Neural cell (in vitro differentiated cells): Measurements from ENCODE around the gene SPZ1. TPM values are rescaled to one million over a fixed set of nuclear protein-coding genes. Genes with fewer than 3 reads are reported as not detected.

Experiments used
- H2AFZ ChIP-seq: fragments of 200-600, 300-800 bp; sonication (generic), shearing (Covaris generic); 2 replicates; pipeline ENCODE4 v1.6.0; 2014; ENCODE audit warnings: low read depth, mild to moderate bottlenecking, antibody characterized with exemption, low read length, moderate library complexity
- H3F3A ChIP-seq: fragments of 200-600 bp; shearing (Covaris generic); 2 replicates; pipeline ENCODE4 v1.6.1; 2016; ENCODE audit warnings: mild to moderate bottlenecking, moderate library complexity, mixed read lengths, antibody characterized with exemption, low read length; ENCODE audit not compliant: insufficient read depth, poor library complexity, severe bottlenecking
- H3K27ac ChIP-seq: fragments of 200-600, 300-800 bp; sonication (generic), shearing (Covaris generic); 2 replicates; pipeline ENCODE4 v1.5.1; 2014; ENCODE audit warnings: mild to moderate bottlenecking, low read length, moderate library complexity
- H3K27me3 ChIP-seq: fragments of 300-800, 200-600 bp; sonication (generic), shearing (Covaris generic); 2 replicates; pipeline ENCODE4 v1.6.0; 2014; ENCODE audit warnings: mild to moderate bottlenecking, low read depth, low read length, moderate library complexity; ENCODE audit not compliant: insufficient read depth
- H3K36me3 ChIP-seq: fragments of 300-800, 200-600 bp; sonication (generic), shearing (Covaris generic); 2 replicates; pipeline ENCODE4 v1.5.1; 2014; ENCODE audit warnings: mild to moderate bottlenecking, antibody characterized with exemption, low read length, moderate library complexity; ENCODE audit not compliant: insufficient read depth
- H3K4me2 ChIP-seq: fragments of 300-800, 200-600 bp; sonication (generic), shearing (Covaris generic); 2 replicates; pipeline ENCODE4 v1.6.0; 2014; ENCODE audit warnings: mild to moderate bottlenecking, low read length
- H3K4me3 ChIP-seq: fragments of 300-800, 200-600 bp; sonication (generic), shearing (Covaris generic); 2 replicates; pipeline ENCODE4 v1.5.1; 2014; ENCODE audit warnings: mild to moderate bottlenecking, low read length, moderate library complexity
- H3K79me2 ChIP-seq: fragments of 200-600 bp; shearing (Covaris generic); replicated peaks from 2 replicates; pipeline ENCODE4 v1.6.0; 2014; ENCODE audit warnings: mild to moderate bottlenecking, low read length, moderate library complexity; ENCODE audit not compliant: insufficient read depth
- H3K9ac ChIP-seq: fragments of 300-800, 200-600 bp; sonication (generic), shearing (Covaris generic); 2 replicates; pipeline ENCODE4 v1.6.1; 2016; ENCODE audit warnings: mild to moderate bottlenecking, low read length, mixed read lengths
- H3K9me2 ChIP-seq: fragments of 200-600 bp; shearing (Covaris generic); 2 replicates; pipeline ENCODE4 v1.6.1; 2016; ENCODE audit warnings: mild to moderate bottlenecking, low read length, mixed read lengths; ENCODE audit not compliant: insufficient read depth
- H3K9me3 ChIP-seq: fragments of 200-600, 300-800 bp; sonication (generic), shearing (Covaris generic); 2 replicates; pipeline ENCODE4 v1.6.1; 2016; ENCODE audit warnings: mild to moderate bottlenecking, mixed run types, low read length, moderate library complexity, mixed read lengths
- H4K20me1 ChIP-seq: fragments of 200-600 bp; shearing (Covaris generic); 2 replicates; pipeline ENCODE4 v1.6.1; 2016; ENCODE audit warnings: mild to moderate bottlenecking, mixed run types; ENCODE audit not compliant: insufficient read depth
- CTCF ChIP-seq: fragments of 450-650 bp; IDR thresholded peaks from 2 replicates; pipeline ENCODE4 v1.5.1; 2014; ENCODE audit warnings: antibody characterized with exemption, mild to moderate bottlenecking, moderate library complexity; ENCODE audit not compliant: poor library complexity, severe bottlenecking
- EP300 ChIP-seq: fragments of 450-650 bp; conservative IDR thresholded peaks from 2 replicates; pipeline ENCODE4 v1.6.1; 2014; ENCODE audit warnings: antibody characterized with exemption, mild to moderate bottlenecking, moderate library complexity; ENCODE audit not compliant: poor library complexity, severe bottlenecking
- EZH2 ChIP-seq: fragments of 200-600, 300-800 bp; shearing (Covaris generic), sonication (generic); IDR thresholded peaks from 2 replicates; pipeline ENCODE4 v1.6.1; 2014; ENCODE audit warnings: antibody characterized with exemption, low read length, borderline replicate concordance, mild to moderate bottlenecking; ENCODE audit not compliant: insufficient read depth, poor library complexity, severe bottlenecking
- MXI1 ChIP-seq: fragments of 450-650 bp; conservative IDR thresholded peaks from 2 replicates; pipeline ENCODE4 v1.6.1; 2014; ENCODE audit warnings: antibody characterized with exemption, mild to moderate bottlenecking; ENCODE audit not compliant: poor library complexity, severe bottlenecking
- POLR2AphosphoS5 ChIP-seq: IDR thresholded peaks from 2 replicates; pipeline ENCODE4 v1.6.1; 2012
- RAD21 ChIP-seq: fragments of 450-650 bp; conservative IDR thresholded peaks from 2 replicates; pipeline ENCODE4 v1.6.1; 2014; ENCODE audit warnings: antibody characterized with exemption, mild to moderate bottlenecking, moderate library complexity
- REST ChIP-seq: IDR thresholded peaks from 2 replicates; pipeline ENCODE4 v1.6.1; 2012; ENCODE audit warnings: borderline replicate concordance
- SMC3 ChIP-seq: fragments of 450-650 bp; conservative IDR thresholded peaks from 2 replicates; pipeline ENCODE4 v1.6.1; 2014; ENCODE audit warnings: antibody characterized with exemption, mild to moderate bottlenecking, moderate library complexity; ENCODE audit not compliant: poor library complexity
- TAF1 ChIP-seq: IDR thresholded peaks from 2 replicates; pipeline ENCODE4 v1.6.1; 2012; ENCODE audit warnings: low read depth
- polyA plus RNA-seq: library from polyadenylated mRNA; depleted of rRNA; stranded (reverse); fragments of >200 nt; gene quantifications from 2 replicates; pipeline ENCODE4 v1.2.3, GENCODE V29; 2014

Gene SPZ1
- polyA plus RNA-seq, 1 donor from 2014 or later = not detected

- Histone ChIP-seq H3K4me2 (no peak overlapping the region), H2AFZ (no peak overlapping the region), H3F3A (no peaks in the 10 kb centered on the region), H3K4me3 (no peak overlapping the region), H3K9me2 (no peaks in the 10 kb centered on the region), H3K36me3 (no peaks in the 10 kb centered on the region), H4K20me1 (no peaks in the 10 kb centered on the region), H3K9ac (no peak overlapping the region), H3K9me3 (no peaks in the 10 kb centered on the region), H3K27me3 (no peaks in the 10 kb centered on the region), H3K27ac (no peak overlapping the region), H3K79me2 (no peaks in the 10 kb centered on the region)
- no peak for TF ChIP-seq CTCF
- no peak for TF ChIP-seq POLR2AphosphoS5
Observed at GRCh38 chr5:80318212-80318611, 1.6 kb upstream of the SPZ1 start.

GRCh38 chr5:80324912-80325311, 5.1 kb downstream of the SPZ1 start:
- no peak overlapping the region for H3K9ac ChIP-seq
- H3F3A ChIP-seq = no peaks in the 10 kb centered on the region
- H4K20me1 ChIP-seq = no peaks in the 10 kb centered on the region
- TF ChIP-seq REST (no peak), POLR2AphosphoS5 (no peak), MXI1 (no peak), TAF1 (no peak), EP300 (no peak), RAD21 (no peak), CTCF (no peak), SMC3 (no peak), EZH2 (no peak)
- no peak overlapping the region for H2AFZ ChIP-seq
- H3K27me3 ChIP-seq = no peaks in the 10 kb centered on the region
- no peak overlapping the region for H3K27ac ChIP-seq
- no peak overlapping the region for H3K4me2 ChIP-seq
- no peaks in the 10 kb centered on the region for H3K9me3 ChIP-seq
- H3K9me2 ChIP-seq = no peaks in the 10 kb centered on the region
- no peak overlapping the region for H3K4me3 ChIP-seq
- no peaks in the 10 kb centered on the region for H3K79me2 ChIP-seq
- no peaks in the 10 kb centered on the region for H3K36me3 ChIP-seq
